Measurements from ENCODE around the gene VAMP3.

Gene VAMP3

GRCh38 chr1:7727809-7728471 is 43.2 kb upstream of the VAMP3 start:
- TF ChIP-seq TAF1 (IDR thresholded peaks at IDR 0.05; ENCODE audit: borderline replicate concordance, insufficient read depth, low read length) (no peak), FOXP2 (optimal IDR thresholded peaks at IDR 0.05; ENCODE audit: borderline replicate concordance, extremely low read depth, extremely low read length, insufficient read depth) (no peak), SIN3A (IDR thresholded peaks at IDR 0.05; ENCODE audit: borderline replicate concordance, insufficient read depth, low read length) (no peak), POLR2AphosphoS5 (IDR thresholded peaks at IDR 0.05; ENCODE audit: low read depth, low read length) (no peak)
- TF ChIP-seq, protein P1, sequence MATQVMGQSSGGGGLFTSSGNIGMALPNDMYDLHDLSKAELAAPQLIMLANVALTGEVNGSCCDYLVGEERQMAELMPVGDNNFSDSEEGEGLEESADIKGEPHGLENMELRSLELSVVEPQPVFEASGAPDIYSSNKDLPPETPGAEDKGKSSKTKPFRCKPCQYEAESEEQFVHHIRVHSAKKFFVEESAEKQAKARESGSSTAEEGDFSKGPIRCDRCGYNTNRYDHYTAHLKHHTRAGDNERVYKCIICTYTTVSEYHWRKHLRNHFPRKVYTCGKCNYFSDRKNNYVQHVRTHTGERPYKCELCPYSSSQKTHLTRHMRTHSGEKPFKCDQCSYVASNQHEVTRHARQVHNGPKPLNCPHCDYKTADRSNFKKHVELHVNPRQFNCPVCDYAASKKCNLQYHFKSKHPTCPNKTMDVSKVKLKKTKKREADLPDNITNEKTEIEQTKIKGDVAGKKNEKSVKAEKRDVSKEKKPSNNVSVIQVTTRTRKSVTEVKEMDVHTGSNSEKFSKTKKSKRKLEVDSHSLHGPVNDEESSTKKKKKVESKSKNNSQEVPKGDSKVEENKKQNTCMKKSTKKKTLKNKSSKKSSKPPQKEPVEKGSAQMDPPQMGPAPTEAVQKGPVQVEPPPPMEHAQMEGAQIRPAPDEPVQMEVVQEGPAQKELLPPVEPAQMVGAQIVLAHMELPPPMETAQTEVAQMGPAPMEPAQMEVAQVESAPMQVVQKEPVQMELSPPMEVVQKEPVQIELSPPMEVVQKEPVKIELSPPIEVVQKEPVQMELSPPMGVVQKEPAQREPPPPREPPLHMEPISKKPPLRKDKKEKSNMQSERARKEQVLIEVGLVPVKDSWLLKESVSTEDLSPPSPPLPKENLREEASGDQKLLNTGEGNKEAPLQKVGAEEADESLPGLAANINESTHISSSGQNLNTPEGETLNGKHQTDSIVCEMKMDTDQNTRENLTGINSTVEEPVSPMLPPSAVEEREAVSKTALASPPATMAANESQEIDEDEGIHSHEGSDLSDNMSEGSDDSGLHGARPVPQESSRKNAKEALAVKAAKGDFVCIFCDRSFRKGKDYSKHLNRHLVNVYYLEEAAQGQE (IDR thresholded peaks at IDR 0.05; ENCODE audit: insufficient read depth in 1 of 2, low read depth in 2 of 2, low read length in 2 of 2) = no peak

GRCh38 chr1:7729761-7730160 is 41.3 kb upstream of the VAMP3 start:
- TF ChIP-seq SIN3A (IDR thresholded peaks at IDR 0.05; ENCODE audit: borderline replicate concordance, insufficient read depth, low read length) (no peak), TAF1 (IDR thresholded peaks at IDR 0.05; ENCODE audit: borderline replicate concordance, insufficient read depth, low read length) (no peak), POLR2AphosphoS5 (IDR thresholded peaks at IDR 0.05; ENCODE audit: low read depth, low read length) (no peak), FOXP2 (optimal IDR thresholded peaks at IDR 0.05; ENCODE audit: borderline replicate concordance, extremely low read depth, extremely low read length, insufficient read depth) (no peak)
- TF ChIP-seq, protein P1 (IDR thresholded peaks at IDR 0.05; ENCODE audit: insufficient read depth in 1 of 2, low read depth in 2 of 2, low read length in 2 of 2) = no peak

GRCh38 chr1:7732331-7732730 is 38.8 kb upstream of the VAMP3 start:
- TF ChIP-seq POLR2AphosphoS5 (IDR thresholded peaks at IDR 0.05; ENCODE audit: low read depth, low read length) (no peak), TAF1 (IDR thresholded peaks at IDR 0.05; ENCODE audit: borderline replicate concordance, insufficient read depth, low read length) (no peak), FOXP2 (optimal IDR thresholded peaks at IDR 0.05; ENCODE audit: borderline replicate concordance, extremely low read depth, extremely low read length, insufficient read depth) (no peak)
- TF ChIP-seq, protein P1 (IDR thresholded peaks at IDR 0.05; ENCODE audit: insufficient read depth in 1 of 2, low read depth in 2 of 2, low read length in 2 of 2) = no peak

DNA sequence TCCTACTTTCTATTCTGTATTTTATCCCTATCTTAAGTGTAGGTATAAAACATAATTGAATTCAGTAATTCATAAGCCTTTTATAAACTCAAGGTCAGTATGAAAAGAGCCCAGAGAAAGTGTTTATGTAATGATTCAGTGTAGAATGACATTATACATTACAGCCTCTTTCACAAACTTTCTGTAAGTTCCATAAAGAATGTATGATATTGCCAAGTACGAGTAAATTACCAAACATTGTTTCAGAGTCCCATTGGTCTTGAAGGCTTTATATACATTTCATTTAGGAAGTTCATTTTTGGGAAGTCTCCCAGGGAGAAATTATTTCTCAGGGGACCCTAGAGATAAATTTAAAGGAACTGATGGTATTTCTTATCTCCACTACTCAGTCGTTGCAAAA is 37.8 kb upstream of the VAMP3 start:
- TF ChIP-seq, protein P1 (IDR thresholded peaks at IDR 0.05; ENCODE audit: insufficient read depth in 1 of 2, low read depth in 2 of 2, low read length in 2 of 2) = no peak
- TF ChIP-seq SIN3A (IDR thresholded peaks at IDR 0.05; ENCODE audit: borderline replicate concordance, insufficient read depth, low read length) (no peak), FOXP2 (optimal IDR thresholded peaks at IDR 0.05; ENCODE audit: borderline replicate concordance, extremely low read depth, extremely low read length, insufficient read depth) (no peak)

DNA sequence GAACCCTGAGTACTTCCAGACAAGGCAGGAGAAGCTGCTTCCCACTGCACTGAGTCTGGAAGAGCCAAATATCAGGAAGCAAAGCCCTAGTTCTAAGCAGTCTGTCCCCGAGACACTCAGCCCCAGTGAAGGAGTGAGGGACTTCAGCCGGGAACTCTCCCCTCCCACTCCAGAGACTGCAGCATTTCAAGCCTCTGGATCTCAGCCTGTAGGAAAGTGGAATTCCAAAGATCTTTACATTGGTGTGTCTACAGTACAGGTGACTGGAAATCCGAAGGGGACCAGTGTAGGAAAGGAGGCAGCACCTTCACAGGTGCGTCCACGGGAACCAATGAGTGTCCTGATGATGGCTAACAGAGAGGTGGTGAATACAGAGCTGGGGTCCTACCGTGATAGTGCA is 33.1 kb upstream of the VAMP3 start:
- TF ChIP-seq SIN3A (IDR thresholded peaks at IDR 0.05; ENCODE audit: borderline replicate concordance, insufficient read depth, low read length) = no peak
